Spleen (tissue), 7 donors: ENCODE data around the gene DNAJC3.

ENCODE experiments used
- POLR2A ChIP-seq, 3 donors: fragments of 450-650 bp; IDR thresholded peaks; one replicate each; pipeline ENCODE4 v1.5.1; 2017; ENCODE audit warnings: antibody characterized with exemption in 3 of 3, mild to moderate bottlenecking in 1 of 3
- TF ChIP-seq, protein P1 (sequence below), 11 experiments: fragments of 200-600 bp in 7 of 11; fragments of 450-650 bp in 4 of 11; sonication (generic) in 4 of 11; IDR thresholded peaks in 8 of 11; conservative IDR thresholded peaks in 3 of 11; 1 replicate in 7 of 11; 2 replicates in 4 of 11; pipeline versions ENCODE4 v1.4.0 to v1.8.0; 2016 to 2021; ENCODE audit warnings: antibody characterized with exemption in 11 of 11, inconsistent platforms in 4 of 11, mild to moderate bottlenecking in 1 of 11
- donor health status: DM: no; HTN: no; CAD: no; lungs with moderate emphysema.
- donor health status: DM: no; HTN: no; CAD: no.
- donor health status: DM: no; HTN: no; CAD: no.

- no peak for TF ChIP-seq POLR2A (IDR thresholded peaks at IDR 0.05)
- TF ChIP-seq, protein P1, sequence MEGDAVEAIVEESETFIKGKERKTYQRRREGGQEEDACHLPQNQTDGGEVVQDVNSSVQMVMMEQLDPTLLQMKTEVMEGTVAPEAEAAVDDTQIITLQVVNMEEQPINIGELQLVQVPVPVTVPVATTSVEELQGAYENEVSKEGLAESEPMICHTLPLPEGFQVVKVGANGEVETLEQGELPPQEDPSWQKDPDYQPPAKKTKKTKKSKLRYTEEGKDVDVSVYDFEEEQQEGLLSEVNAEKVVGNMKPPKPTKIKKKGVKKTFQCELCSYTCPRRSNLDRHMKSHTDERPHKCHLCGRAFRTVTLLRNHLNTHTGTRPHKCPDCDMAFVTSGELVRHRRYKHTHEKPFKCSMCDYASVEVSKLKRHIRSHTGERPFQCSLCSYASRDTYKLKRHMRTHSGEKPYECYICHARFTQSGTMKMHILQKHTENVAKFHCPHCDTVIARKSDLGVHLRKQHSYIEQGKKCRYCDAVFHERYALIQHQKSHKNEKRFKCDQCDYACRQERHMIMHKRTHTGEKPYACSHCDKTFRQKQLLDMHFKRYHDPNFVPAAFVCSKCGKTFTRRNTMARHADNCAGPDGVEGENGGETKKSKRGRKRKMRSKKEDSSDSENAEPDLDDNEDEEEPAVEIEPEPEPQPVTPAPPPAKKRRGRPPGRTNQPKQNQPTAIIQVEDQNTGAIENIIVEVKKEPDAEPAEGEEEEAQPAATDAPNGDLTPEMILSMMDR (IDR thresholded peaks at IDR 0.05 in 8 of 11, conservative IDR thresholded peaks at IDR 0.05 in 3 of 11): no peak
These were observed 66.3 kb downstream of the DNAJC3 start for GRCh38 chr13:95743192-95743591.
